ENCODE measurements around the gene SCD5.
A peak's percentile ranks its signal among the peaks of the same experiment; 100 is the strongest.

The SCD5 gene

DNA sequence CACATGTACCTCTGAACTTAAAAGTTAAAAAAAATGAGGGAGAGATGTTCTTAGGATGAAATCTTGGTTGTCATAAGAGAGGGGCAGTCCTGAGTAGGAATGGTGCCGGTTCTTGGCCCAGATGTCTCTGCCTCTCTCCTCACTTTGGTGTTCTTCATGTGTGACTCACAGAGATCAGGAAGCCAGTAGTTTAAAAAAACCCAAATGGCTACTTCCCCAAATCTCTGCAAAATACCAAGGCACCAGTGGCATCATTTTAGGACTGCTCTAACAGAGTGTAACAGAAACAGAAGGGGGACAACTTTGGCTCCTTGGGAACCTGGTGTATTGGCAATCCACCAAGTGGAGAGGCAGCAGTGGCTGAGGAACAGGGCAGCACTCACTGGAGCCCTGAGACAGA lies 116.8 kb downstream of the SCD5 start:
- peak; percentile 35 to 39 for DNase-seq

DNA sequence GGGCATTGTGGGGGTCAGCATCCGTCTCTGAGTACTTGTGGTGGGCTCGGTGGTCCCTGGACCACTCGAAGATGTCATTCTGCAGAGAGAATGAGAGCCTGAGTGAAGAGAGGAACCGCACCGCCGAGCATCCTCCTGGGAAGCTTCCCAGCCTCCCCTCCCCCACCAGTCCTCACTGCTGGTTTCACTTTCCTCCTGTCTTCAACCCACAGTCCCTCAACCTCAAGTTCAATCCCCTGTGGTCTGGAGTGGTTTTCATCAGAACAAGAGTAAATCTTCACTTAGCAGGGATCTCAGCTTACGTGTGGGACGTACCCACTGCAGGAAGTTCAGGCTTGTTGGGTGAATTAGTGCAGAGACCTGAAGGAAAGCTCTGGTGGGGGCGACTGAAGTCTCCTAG lies 117.8 kb downstream of the SCD5 start:
- DNase-seq, result no peak

GRCh38 chr4:82679531-82679930 lies 119.1 kb downstream of the SCD5 start:
- DNase-seq, result no peak

DNA sequence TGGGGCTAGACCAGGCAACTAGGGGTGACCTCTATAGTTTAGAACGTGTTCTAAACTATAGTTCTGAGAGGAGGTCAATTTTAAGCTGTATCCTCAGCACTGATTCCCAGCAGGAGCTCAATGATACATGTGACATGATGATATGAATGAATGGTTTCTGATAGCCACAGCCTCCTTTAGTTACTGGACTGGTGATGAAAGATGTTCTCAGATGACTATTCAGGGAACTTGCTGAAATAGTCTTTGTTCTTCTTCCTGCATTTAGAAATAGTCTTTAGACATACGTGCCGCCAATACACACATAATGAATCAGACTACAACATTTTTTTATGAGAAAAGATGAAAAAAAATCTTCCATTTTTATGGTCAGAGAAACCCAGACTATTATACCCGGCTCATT lies 120.5 kb downstream of the SCD5 start:
- DNase-seq, result peak; percentile 7 to 40

- no peak for DNase-seq
These were observed 121.3 kb downstream of the SCD5 start for GRCh38 chr4:82677327-82677726.

GRCh38 chr4:82667761-82668480 lies 130.7 kb downstream of the SCD5 start:
- no peak for DNase-seq

GRCh38 chr4:82666970-82667665 lies 131.5 kb downstream of the SCD5 start:
- no peak for DNase-seq

- DNase-seq, result no peak
These were observed 137.2 kb downstream of the SCD5 start for GRCh38 chr4:82661181-82661992.

DNA sequence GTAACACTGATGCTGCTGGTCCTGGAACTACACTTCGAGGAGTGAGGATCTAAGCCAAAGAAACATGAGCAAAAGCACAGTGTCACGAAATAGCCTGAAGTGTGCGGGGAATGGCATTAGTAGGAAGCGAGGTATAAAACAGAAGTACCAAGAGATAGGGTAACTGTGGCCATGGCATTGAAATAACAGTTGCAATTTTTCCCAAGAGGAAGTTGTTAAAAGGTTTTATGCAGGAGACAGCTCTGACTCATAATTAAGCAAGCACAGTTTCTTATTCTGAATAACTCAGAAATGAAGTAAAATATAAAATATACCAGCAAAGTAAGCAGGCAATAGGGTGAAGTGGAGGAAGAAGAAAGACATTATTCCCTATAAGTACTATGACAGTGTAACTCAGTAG lies 146.5 kb downstream of the SCD5 start:
- DNase-seq, result peak; percentile 81 to 86

DNA sequence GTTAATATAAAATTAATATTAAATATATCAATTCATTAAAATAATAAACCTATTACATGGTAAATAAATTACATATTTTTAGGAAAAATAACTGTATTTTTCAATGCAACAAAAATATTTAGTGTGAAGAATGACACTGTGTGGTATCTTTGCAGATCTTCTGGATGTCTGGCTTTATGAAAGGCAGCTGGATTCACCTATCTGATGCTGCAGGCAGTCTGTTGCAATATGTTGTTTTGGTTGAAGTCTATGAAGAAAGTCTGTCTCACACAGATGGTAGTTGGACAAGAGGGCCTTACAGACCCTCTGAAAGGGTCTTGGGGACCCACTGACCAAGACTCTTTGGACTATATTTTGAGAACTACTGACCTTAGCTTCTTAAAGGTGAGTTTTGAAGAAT lies 147.7 kb downstream of the SCD5 start:
- DNase-seq, result no peak

DNA sequence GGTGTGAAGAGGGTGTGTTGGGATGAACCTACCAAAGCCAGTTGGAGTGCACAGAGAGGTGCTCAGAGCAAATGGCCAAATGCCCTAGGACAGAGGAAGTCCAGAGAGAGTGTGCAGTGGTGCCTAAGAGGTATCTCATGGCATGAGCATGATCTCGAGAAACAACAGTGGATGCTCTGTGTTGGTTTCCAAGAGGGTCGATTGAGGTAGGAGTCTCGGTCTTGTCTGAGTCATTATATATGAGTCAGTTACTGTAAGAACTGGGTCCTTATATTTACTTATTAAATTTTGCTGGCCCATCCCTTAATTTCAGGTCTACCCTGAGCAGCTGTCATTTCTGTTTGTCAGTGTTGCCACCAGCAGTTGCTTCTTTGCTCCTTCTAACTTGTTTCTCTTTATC lies 150.2 kb downstream of the SCD5 start:
- DNase-seq, result no peak

DNA sequence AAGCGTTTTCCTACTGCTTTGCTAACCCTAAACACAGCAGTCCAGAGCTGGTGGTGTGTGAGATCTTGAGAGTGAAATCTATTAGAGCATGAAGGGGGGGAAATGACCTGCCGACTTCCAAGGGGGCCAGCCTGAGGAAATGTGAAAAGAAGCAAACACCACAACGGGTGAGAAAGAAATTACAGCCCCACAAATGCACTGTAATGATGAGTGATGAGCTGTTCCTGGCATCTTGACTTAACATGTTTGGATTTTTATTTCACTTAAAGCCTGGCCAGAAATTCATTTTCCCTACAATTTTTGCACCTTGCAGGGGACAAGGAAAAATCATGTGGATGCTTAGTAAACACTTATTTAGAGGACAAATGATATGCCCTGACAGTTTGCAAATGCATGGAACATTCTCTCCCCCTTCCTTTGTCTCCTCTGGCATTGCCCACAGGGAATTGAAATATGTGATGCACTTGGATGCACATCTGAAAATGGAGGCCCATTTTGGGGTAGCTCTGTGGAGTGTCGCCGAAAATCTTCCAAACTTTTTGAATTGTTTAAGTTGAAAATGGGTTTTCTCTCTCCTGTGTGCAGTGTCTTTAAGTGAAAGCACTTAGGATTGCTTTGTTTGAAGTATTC lies 152.5 kb downstream of the SCD5 start:
- DNase-seq, result no peak

- no peak for DNase-seq
These were observed 153.9 kb downstream of the SCD5 start for GRCh38 chr4:82644734-82645126.

DNA sequence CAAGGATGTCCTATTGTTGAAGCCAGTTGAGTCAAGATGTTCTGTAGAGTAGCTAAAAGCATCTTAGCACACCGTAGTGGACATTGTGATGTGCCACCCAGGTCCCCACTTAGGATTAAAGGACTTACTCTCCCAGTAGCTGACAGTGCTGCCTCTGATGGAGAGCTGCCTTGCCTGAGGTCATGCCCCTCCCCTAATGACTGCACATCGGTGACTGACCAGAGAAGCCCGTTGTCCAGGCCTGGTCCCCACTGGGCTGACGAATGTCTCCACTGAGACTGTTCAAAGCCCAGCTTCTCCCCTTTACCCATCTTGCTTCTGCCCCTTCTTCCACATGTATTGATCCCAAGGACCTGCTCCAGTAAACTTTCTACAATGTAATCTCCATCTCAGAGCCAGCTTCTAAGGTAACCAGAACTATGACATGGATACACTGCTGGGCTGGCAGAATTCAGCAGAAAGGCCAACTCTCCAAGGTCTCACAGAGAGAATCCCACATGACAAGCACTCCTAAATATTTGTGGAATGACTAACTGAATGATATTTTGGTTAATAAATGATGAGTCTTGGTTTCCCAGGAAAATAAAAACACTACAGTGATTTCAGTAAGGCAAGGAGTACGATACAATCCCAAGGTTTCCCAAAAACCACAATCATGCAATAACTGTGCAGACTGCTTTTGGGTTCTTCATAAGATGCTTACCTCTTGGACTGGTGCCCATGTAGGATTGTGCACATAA lies 154.4 kb downstream of the SCD5 start:
- no peak for DNase-seq

DNA sequence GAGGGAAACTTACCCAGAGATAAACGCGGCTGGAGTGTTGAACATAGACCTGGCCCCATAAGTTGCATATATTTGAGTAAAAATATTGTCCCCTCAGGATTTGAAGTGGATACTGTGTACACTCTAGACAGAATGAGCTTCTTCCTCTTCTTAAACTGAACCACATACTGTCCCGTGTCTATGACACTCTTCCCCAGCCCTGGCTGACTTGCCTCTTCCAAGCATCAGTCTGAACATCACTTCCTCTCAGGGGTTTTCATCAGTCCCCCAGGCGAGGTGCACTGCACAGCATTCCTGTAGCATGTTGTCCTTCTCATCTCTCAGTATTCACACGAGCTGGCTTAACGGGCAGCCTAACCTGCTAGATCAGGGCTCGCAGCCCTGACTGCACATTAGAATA lies 156.3 kb downstream of the SCD5 start:
- peak; percentile 59 to 70 for DNase-seq

GRCh38 chr4:82640540-82640939 lies 158.1 kb downstream of the SCD5 start:
- peak; percentile 54 to 76 for DNase-seq

DNA sequence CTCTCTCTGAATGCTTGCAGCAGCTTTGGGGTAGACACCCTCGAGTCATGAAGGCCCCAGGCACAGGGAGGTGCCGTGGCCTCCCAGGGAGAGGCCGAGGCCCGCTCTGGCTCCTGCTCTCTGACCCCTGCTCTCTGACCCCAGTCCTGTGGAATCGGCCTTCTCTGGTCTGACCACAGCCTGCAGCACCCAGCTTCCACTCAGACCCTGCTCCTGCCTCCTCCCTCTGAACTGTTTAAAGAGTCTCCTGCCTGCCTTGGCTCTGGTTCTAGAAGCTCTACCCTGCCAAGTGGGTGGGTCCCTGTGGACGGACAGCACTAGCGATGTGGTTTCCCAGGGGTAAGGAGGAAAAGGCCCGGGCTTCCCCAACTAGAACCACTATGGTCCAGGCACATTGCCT lies 158.6 kb downstream of the SCD5 start:
- DNase-seq, result peak; percentile 44 to 46

DNA sequence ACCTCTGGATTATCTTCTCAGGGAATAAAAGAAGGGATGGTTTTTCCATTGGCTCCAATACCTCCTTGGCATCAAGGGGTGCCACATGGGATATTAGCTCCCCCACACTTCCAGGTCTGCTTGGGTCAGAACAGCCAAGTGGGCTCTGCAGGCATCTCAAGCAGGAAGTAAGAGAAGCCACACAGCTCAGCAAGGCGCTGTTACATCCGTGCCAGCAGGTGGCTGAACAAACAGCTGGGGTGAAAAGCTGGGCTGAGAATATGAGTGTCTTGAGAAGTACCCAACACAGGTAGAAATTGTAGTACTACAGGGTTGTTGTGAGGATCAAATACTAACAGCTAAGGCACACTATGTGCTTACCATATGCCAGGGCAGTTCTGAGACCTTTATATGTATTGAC lies 160.1 kb downstream of the SCD5 start:
- DNase-seq, result no peak

- no peak for DNase-seq
These were observed 168.5 kb downstream of the SCD5 start for GRCh38 chr4:82630079-82630478.

DNA sequence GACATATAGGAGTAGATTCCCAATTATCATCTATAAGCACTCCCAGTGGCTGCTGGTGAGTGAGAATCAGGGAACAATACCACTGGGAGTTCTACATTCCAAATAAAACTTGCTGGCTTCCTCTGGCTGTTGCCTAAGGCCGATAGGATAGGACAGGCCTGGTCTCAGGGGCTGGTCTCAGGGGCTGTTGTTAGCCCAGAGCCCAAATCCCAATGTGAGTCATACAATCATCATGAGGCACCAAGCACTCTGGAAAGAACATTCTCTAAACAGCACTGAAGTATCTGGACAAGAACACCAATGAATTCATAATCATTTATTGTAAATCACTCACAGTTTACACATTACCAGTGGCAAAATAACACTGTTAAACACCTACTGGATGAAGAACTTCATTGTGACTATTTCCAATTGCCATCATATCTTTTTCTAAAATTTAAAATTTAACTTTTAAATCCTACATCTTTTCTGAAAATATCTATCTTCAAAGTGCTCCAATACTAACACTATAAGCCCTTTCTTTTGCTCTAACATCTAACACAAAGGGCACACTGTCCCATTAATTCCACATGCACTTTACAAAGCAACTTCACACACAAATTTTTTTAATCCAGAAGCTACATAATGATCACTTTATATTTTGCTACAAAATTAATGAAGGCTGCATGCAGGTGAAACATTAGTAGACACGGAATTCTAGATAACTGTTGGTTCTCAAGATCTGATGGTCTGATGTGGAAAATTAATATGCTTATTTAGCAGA lies 169.2 kb downstream of the SCD5 start:
- DNase-seq, result no peak

DNA sequence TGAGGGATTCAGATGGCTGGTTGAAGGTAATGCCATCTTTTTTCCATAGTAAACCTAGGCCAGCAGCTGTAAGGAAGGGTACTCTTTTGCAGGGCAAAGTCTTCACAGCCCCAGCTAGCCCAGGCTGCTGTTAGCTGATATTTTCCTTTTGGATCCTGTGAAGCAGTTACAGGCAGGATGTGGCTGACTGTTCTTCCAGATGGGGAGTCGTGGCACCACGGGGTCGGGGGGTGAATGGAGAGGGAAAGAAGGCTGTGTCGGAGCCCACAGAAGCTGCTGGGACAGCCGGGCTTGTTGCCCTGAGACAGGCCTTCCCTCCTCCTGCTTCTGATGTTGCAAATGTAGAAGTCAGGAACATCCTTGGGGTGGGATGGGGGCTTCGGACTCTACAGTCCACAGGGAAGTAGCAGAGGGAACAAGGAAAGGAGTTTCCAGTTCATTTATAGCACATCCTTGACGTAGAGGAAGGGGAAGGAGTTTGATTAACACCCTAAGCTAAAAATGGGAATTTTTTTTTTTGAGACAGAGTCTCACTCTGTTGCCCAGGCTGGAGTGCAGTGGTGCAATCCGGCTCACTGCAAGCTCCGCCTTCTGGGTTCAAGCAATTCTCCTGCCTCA lies 172.2 kb downstream of the SCD5 start:
- no peak for DNase-seq
